Measurements from ENCODE around the gene TRAF2.

TRAF2 gene

DNA sequence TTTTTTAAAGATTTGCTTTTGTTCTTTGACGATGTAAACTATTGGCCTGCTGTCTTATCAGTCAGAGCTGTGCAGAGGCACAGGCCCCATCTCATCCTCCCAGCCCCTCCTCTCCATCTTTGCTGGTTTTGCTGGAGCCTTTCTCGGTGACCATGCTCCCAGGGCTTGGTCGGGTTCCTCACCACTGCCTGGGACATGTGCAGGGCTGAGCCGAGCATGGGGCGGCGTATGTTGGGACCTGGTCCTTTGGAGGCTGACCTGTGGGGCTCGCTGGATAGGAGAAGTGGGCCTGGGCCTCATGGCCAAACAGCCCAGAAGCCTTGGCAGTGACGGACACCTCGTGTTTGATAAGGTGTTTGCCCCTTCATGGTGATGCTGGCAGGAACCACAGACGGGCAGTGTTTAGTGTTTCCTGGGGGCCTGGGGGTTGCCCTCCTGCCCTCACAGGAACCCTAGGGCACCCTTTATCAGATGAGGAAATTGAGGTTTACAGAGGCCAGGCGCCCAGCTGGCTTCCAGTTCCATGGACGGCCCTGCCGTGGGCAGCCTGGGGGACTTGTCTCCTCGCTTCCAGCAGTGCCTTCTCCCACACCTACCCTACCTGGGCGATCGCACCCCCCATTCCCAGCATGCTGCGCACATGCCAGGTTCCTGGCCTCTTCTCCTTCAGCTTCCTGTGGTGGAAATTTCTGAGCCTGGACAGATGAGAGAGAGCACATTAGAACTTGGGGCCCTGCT is 27.6 kb downstream of the TRAF2 start:
- Histone ChIP-seq H3K27ac (no peak overlapping the region), H3K79me2 (ENCODE audit: insufficient read depth, low read depth) (no peaks in the 10 kb centered on the region), H3K27me3 (ENCODE audit: insufficient read depth, low read depth) (no peaks in the 10 kb centered on the region), H3K4me3 (IDR thresholded peaks at IDR 0.05; ENCODE audit: insufficient read depth, low read depth, low read length) (no peak overlapping the region), H3K9ac (no peak overlapping the region), H4K20me1 (ENCODE audit: insufficient read depth) (no peaks in the 10 kb centered on the region; the same call in 1 of the 2 replicates), H3K4me2 (no peak overlapping the region), H3K36me3 (ENCODE audit: insufficient read depth) (no peaks in the 10 kb centered on the region; the same call in 1 of the 2 replicates), H3K4me1 (ENCODE audit: low read depth, poor library complexity, severe bottlenecking) (peaks cover 5% of the 10 kb centered on the region), H2AFZ (ENCODE audit: low read depth) (no peak overlapping the region)
- TF ChIP-seq, protein P1, sequence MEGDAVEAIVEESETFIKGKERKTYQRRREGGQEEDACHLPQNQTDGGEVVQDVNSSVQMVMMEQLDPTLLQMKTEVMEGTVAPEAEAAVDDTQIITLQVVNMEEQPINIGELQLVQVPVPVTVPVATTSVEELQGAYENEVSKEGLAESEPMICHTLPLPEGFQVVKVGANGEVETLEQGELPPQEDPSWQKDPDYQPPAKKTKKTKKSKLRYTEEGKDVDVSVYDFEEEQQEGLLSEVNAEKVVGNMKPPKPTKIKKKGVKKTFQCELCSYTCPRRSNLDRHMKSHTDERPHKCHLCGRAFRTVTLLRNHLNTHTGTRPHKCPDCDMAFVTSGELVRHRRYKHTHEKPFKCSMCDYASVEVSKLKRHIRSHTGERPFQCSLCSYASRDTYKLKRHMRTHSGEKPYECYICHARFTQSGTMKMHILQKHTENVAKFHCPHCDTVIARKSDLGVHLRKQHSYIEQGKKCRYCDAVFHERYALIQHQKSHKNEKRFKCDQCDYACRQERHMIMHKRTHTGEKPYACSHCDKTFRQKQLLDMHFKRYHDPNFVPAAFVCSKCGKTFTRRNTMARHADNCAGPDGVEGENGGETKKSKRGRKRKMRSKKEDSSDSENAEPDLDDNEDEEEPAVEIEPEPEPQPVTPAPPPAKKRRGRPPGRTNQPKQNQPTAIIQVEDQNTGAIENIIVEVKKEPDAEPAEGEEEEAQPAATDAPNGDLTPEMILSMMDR (conservative IDR thresholded peaks at IDR 0.05; ENCODE audit: low read depth, low read length) = no peak

- no peak overlapping the region for H3K4me2 ChIP-seq
- peaks cover 5% of the 10 kb centered on the region for H3K4me1 ChIP-seq (ENCODE audit: low read depth, poor library complexity, severe bottlenecking)
- H3K4me3 ChIP-seq (IDR thresholded peaks at IDR 0.05; ENCODE audit: insufficient read depth, low read depth, low read length) = no peak overlapping the region
- no peaks in the 10 kb centered on the region for H3K79me2 ChIP-seq (ENCODE audit: insufficient read depth, low read depth)
- TF ChIP-seq, protein P1 (conservative IDR thresholded peaks at IDR 0.05; ENCODE audit: low read depth, low read length) = no peak
- H3K27me3 ChIP-seq (ENCODE audit: insufficient read depth, low read depth) = no peaks in the 10 kb centered on the region
- no peak overlapping the region for H3K9ac ChIP-seq
- no peak overlapping the region for H2AFZ ChIP-seq (ENCODE audit: low read depth)
- no peaks in the 10 kb centered on the region; the same call in 1 of the 2 replicates for H4K20me1 ChIP-seq (ENCODE audit: insufficient read depth)
- peaks cover 11% of the 10 kb centered on the region; the same call in 1 of the 2 replicates for H3K36me3 ChIP-seq (ENCODE audit: insufficient read depth)
- no peak overlapping the region for H3K27ac ChIP-seq
These were observed 29.5 kb downstream of the TRAF2 start for GRCh38 chr9:136915632-136916329.

GRCh38 chr9:136916330-136917184 is 30.2 kb downstream of the TRAF2 start:
- Histone ChIP-seq H4K20me1 (ENCODE audit: insufficient read depth) (no peaks in the 10 kb centered on the region; the same call in 1 of the 2 replicates), H3K4me3 (IDR thresholded peaks at IDR 0.05; ENCODE audit: insufficient read depth, low read depth, low read length) (no peak overlapping the region), H3K79me2 (ENCODE audit: insufficient read depth, low read depth) (no peaks in the 10 kb centered on the region), H2AFZ (ENCODE audit: low read depth) (no peak overlapping the region), H3K4me1 (ENCODE audit: low read depth, poor library complexity, severe bottlenecking) (peaks cover 5% of the 10 kb centered on the region), H3K36me3 (ENCODE audit: insufficient read depth) (peaks cover 14% of the 10 kb centered on the region; the same call in 1 of the 2 replicates), H3K27ac (no peak overlapping the region), H3K27me3 (ENCODE audit: insufficient read depth, low read depth) (no peaks in the 10 kb centered on the region), H3K4me2 (no peak overlapping the region), H3K9ac (no peak overlapping the region)
- TF ChIP-seq, protein P1 (conservative IDR thresholded peaks at IDR 0.05; ENCODE audit: low read depth, low read length) = no peak

DNA sequence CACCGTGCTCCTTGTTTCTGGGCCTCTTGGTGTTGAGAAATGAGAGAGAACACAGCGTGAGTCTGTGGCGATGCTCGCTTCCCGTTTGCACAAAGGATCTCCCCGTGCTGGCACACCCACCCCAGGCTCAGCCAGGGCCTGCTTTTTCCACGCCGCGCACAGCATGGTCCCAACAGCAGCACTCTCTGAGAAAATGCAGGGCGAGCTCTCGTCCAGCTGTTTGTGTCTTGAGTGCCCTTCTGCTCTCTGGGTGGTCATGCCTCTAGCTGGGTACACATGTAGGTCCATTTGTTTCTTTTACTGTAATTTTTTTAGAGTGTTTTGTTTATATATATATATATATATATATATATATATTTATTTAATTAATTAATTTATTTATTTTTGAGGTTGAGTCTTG is 31.6 kb downstream of the TRAF2 start:
- no peak overlapping the region for H3K27ac ChIP-seq
- no peaks in the 10 kb centered on the region; the same call in 1 of the 2 replicates for H4K20me1 ChIP-seq (ENCODE audit: insufficient read depth)
- H3K36me3 ChIP-seq (ENCODE audit: insufficient read depth) = peaks cover 14% of the 10 kb centered on the region; the same call in 1 of the 2 replicates
- H3K79me2 ChIP-seq (ENCODE audit: insufficient read depth, low read depth) = no peaks in the 10 kb centered on the region
- H3K4me1 ChIP-seq (ENCODE audit: low read depth, poor library complexity, severe bottlenecking) = no peaks in the 10 kb centered on the region
- TF ChIP-seq, protein P1 (conservative IDR thresholded peaks at IDR 0.05; ENCODE audit: low read depth, low read length) = no peak
- H3K27me3 ChIP-seq (ENCODE audit: insufficient read depth, low read depth) = no peaks in the 10 kb centered on the region
- H2AFZ ChIP-seq (ENCODE audit: low read depth) = no peak overlapping the region
- no peak overlapping the region for H3K9ac ChIP-seq
- H3K4me3 ChIP-seq (IDR thresholded peaks at IDR 0.05; ENCODE audit: insufficient read depth, low read depth, low read length) = no peak overlapping the region
- H3K4me2 ChIP-seq = no peak overlapping the region
